Activated CD8-positive, alpha-beta memory T cell treated with anti-CD3 and anti-CD28 coated beads, Interleukin-2, amount 50 U/mL, for 24 hours (primary cell): ENCODE measurements around the gene KLHL3.

Experiments
- DNase-seq: peaks from one replicate; pipeline ENCODE4 v3.0.0-alpha.2; 2020; ENCODE audit errors: extremely low read depth

The KLHL3 gene

DNA sequence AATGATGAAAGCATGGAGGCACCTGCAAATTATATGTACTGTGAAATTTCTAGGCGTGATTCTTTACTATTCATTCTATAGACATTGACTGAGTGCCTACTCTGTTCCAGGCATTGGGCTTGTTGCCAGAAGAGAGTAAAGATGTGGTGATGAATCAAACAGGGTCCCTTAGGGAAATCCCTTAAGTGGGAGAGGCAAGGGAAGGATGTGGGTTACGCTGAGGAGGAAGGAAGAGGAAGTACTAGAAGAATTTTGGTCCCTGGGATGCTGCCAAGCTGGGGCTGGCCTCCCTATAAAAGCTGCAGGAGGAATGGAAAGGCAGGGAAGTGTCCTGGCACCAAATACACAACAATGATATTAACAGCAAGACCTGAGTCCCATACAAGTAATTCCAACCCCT, 160.0 kb downstream of the KLHL3 start:
- no peak for DNase-seq

DNA sequence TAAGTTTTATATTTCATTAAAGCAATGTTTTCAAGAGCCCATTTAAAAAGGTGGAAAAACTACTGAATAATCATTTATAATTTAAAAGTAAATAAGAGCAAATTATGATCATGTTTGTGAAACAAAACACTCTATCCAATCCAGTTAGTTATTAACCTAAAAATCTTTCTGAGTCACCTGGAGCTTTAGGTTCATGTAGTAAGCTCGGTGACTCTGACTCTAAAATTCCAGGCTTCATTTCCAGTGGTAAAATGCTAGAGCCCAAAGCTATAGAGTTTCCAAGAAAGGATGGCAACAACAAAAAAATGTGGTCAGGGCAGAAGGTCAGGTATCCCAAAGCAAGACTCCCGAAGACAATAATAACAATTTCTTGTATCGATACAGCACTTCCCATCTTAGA, 160.7 kb downstream of the KLHL3 start:
- no peak for DNase-seq

DNA sequence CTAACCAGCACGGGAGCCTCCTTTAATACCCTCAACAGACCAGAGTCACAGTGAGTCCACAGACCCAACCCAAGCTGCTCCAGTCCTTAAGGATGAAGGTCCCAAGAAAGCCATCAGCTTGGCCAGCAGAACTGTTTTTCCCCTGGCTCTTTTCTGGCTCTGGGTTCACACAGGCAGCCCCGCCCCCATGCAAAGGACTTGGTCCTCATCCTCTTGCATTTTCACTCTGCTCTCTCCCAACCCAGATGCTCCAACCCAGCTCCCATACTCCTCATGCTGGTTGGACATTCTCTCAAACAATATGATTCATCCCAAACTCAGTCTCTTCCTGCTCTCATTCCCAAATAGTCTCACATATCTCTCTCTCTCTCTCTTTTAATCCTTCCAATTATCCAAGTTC, 162.5 kb downstream of the KLHL3 start:
- no peak for DNase-seq

DNA sequence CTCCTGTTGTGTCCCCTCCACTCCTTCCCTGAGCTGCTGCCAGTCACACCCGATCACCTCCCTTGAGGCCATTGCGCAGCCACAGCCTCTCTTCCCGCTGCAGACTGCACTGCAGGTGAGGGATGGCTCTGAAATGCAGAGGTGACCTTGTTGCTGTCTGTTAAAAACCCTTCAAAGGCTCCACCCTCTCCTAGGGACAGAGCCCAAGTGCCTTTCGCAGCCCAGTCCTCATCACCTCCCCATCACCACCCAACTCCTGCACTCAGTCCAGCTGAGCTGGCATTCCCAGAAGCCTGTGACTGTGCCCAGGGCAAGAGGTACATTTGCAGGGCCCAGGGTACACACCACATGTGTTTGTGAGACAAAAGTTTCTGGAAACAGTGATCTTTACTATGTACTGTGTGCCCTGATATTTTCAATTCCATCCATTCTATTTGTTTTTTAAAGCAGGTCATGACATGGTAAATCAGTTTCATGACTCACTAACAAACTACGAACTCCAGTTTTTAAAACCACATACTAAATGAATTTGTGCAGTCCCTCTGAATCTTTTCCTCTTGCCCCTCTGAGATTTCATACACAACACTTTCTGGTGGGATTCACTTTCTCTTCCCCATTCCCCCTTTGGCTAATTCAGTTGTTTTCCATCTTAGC, 163.7 kb downstream of the KLHL3 start:
- DNase-seq = no peak

DNA sequence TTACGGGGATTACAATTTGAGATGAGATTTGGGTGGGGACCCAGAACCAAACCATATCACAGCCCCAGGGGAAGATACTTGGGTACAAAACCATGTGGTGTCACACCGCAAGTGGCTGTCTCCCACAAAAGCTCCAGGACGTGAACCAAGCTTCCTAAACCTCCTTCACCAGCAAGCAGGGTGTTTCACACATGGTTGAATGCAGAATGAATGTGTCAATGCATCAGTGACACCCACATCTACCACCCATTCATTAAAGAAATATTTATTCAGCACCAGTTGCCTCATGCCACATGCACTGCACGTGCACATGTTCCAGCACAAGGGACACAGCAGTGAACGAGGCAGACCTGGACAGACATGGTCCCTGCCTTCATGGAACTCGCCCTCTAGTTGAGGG, 165.8 kb downstream of the KLHL3 start:
- no peak for DNase-seq
